HG03520 (cell line): ENCODE data around the gene TAS1R1.

Experiments used
- ATAC-seq: cut with Tn5 transposase; IDR thresholded peaks from one replicate; pipeline ENCODE4 v1.9.1; 2021; ENCODE audit warnings: mild to moderate bottlenecking, moderate library complexity; ENCODE audit not compliant: unreplicated experiment

TAS1R1 gene

DNA sequence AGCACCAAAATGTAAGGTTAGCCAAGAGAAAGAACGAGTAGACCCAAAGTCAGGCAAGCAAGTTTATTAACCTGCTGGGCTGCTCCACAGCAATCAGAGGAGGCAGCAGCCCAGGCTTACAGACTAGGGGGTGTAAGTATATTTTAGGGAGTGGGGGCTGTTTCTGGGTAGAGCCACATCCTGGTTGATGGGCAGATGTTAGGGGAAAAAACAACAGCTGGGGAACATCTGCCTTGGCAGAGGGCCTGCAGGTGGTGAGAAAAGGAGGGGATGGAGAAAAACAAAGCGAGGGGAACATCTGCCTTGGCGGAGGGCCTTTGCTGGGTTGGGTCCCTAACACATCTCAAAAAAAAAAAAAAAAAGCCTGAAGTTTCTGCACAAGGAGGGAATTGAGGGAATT, 15.0 kb downstream of the TAS1R1 start:
- no peak for ATAC-seq

DNA sequence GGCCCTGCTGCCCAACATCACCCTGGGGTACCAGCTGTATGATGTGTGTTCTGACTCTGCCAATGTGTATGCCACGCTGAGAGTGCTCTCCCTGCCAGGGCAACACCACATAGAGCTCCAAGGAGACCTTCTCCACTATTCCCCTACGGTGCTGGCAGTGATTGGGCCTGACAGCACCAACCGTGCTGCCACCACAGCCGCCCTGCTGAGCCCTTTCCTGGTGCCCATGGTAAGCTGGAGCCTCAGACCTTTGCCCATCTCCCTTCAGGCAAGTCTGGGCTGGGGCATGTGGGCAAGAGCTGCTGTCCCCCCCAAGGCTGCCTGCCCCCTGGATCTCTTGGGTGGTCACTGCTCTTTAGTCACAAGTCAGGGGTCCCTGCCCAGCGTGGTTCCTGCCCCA, 15.9 kb downstream of the TAS1R1 start:
- ATAC-seq: no peak

DNA sequence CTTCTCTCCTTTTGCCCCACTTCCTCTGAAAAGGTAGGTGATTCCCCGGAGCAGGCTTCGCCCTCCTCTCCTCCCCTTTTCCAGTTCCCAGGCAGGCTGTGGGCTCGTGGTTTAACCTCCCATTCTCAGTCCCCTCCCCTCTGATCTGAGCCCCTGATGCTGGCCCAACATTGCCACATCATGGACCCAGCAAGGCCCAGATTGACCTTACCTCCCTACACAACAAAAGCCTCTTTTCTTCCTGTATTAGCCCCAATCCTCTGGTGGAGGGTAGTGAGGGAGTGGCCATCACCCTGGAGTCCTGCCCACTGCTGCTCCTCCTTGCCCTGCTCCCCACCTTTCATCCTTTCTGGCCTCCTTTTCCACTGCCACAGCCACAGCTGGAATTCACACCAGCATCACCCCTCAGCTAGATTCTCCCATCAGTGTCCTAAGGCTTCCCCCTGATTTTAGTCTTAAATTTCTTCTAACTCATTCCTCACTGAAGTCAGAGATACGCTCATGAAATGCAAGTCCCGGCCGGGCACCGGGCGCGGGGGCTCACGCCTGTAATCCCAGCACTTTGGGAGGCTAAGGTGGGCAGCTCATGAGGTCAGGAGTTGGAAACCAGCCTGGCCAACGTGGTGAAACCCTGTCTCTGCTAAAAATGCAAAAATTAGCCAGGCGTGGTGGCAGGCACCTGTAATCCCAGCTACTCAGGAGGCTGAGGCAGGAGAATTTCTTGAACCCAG, 17.7 kb downstream of the TAS1R1 start:
- no peak for ATAC-seq

DNA sequence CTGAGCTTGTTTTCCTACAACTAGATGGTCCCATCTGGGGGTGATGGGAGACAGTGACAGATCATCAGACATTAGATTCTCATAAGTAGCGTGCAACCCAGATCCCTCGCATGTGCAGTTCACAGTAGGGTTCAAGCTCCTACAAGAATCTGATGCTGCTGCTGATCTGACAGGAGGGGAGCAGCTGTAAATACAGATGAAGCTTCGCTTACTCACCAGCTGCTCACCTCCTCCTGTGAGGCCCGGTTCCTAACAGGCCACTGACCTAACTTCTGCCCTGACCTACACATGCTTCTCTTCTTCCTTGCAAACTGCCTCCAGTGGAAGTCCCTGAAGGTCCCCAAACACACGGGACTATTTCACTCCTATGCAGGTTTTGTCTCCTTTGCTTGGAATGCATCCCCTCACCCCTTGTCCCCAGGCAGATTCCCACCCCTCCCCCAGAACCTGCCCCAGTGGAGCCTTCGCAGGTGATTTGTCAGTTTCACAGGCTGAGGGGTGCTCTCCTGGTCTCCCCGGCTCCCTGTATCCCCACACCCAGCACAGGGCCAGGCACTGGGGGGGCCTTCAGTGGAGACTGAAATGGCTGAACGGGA, 19.0 kb downstream of the TAS1R1 start:
- ATAC-seq: no peak

DNA sequence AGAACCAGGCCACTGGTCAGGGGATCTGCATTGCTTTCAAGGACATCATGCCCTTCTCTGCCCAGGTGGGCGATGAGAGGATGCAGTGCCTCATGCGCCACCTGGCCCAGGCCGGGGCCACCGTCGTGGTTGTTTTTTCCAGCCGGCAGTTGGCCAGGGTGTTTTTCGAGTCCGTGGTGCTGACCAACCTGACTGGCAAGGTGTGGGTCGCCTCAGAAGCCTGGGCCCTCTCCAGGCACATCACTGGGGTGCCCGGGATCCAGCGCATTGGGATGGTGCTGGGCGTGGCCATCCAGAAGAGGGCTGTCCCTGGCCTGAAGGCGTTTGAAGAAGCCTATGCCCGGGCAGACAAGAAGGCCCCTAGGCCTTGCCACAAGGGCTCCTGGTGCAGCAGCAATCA, 19.7 kb downstream of the TAS1R1 start:
- no peak for ATAC-seq

DNA sequence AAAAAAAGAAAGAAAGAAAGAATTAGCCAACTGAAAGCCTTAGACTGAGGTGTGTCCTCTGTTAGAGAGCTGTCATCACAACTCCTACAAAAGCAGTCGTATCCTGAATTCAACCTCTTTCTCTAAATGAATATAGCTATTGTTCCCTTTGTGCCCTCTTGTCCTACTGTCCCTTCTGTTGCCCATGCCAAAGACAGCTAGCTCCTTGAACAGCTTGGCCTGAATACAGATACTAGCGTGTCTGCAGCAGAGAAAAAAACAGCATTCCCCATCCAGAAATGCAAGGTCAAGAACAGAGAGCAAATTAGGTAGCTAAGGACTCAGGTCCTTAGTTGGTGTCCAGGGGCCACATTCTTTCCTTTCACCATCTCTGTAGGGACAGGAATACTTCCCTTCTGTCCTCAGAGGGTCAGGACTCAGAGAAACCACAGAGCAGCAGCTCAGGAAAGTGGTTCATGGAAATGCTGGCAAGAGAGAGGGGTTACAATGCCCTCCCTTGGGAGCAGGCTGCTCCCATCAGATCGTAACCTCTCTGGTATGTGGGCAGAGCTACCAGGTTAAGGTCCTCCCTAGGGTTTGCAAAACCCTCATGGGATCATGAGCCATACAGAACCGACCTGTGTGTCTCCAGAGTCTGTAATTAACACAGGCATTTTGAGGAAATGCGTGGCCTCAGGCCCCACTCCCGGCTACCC, 22.9 kb downstream of the TAS1R1 start:
- no peak for ATAC-seq

DNA sequence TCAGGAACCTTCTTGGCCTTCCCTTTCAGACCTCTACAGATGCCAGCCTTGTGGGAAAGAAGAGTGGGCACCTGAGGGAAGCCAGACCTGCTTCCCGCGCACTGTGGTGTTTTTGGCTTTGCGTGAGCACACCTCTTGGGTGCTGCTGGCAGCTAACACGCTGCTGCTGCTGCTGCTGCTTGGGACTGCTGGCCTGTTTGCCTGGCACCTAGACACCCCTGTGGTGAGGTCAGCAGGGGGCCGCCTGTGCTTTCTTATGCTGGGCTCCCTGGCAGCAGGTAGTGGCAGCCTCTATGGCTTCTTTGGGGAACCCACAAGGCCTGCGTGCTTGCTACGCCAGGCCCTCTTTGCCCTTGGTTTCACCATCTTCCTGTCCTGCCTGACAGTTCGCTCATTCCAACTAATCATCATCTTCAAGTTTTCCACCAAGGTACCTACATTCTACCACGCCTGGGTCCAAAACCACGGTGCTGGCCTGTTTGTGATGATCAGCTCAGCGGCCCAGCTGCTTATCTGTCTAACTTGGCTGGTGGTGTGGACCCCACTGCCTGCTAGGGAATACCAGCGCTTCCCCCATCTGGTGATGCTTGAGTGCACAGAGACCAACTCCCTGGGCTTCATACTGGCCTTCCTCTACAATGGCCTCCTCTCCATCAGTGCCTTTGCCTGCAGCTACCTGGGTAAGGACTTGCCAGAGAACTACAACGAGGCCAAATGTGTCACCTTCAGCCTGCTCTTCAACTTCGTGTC, 23.7 kb downstream of the TAS1R1 start:
- no peak for ATAC-seq

DNA sequence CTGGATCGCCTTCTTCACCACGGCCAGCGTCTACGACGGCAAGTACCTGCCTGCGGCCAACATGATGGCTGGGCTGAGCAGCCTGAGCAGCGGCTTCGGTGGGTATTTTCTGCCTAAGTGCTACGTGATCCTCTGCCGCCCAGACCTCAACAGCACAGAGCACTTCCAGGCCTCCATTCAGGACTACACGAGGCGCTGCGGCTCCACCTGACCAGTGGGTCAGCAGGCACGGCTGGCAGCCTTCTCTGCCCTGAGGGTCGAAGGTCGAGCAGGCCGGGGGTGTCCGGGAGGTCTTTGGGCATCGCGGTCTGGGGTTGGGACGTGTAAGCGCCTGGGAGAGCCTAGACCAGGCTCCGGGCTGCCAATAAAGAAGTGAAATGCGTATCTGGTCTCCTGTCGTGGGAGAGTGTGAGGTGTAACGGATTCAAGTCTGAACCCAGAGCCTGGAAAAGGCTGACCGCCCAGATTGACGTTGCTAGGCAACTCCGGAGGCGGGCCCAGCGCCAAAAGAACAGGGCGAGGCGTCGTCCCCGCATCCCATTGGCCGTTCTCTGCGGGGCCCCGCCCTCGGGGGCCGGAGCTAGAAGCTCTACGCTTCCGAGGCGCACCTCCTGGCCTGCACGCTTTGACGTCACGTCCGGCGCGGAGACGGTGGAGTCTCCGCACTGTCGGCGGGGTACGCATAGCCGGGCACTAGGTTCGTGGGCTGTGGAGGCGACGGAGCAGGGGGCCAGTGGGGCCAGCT, 24.4 kb downstream of the TAS1R1 start, which contains the start of gene ZBTB48:
ZBTB48 (plus strand) TSS at position 621 of the 745 bp plus-strand sequence. CDS start 616 bp downstream, outside the sequence.
- ATAC-seq: peak; percentile 96

DNA sequence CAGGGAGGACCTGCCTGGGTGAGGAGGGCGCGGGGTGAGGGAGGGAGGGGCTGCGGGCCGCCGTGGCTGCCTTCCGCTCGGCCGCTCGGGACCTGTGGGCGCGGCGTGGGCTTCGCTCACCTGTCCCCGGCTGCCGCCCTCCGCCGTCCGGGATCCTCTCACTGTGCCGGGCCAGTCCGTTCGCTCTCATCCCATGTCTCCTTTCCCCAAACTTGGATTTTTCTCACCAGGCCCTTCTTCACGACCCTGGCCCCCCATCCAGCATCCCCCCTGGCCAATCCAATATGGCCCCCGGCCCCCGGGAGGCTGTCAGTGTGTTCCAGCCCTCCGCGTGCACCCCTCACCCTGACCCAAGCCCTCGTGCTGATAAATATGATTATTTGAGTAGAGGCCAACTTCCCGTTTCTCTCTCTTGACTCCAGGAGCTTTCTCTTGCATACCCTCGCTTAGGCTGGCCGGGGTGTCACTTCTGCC, 25.0 kb downstream of the TAS1R1 start:
- ATAC-seq: no peak

DNA sequence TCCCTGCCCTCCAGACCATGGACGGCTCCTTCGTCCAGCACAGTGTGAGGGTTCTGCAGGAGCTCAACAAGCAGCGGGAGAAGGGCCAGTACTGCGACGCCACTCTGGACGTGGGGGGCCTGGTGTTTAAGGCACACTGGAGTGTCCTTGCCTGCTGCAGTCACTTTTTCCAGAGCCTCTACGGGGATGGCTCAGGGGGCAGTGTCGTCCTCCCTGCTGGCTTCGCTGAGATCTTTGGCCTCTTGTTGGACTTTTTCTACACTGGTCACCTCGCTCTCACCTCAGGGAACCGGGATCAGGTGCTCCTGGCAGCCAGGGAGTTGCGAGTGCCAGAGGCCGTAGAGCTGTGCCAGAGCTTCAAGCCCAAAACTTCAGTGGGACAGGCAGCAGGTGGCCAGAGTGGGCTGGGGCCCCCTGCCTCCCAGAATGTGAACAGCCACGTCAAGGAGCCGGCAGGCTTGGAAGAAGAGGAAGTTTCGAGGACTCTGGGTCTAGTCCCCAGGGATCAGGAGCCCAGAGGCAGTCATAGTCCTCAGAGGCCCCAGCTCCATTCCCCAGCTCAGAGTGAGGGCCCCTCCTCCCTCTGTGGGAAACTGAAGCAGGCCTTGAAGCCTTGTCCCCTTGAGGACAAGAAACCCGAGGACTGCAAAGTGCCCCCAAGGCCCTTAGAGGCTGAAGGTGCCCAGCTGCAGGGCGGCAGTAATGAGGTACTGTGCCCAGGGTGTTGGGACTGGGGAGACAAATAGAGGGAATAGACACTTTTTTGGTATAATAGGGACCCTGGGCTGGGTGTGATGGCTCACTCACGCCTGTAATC, 25.7 kb downstream of the TAS1R1 start:
- no peak for ATAC-seq

DNA sequence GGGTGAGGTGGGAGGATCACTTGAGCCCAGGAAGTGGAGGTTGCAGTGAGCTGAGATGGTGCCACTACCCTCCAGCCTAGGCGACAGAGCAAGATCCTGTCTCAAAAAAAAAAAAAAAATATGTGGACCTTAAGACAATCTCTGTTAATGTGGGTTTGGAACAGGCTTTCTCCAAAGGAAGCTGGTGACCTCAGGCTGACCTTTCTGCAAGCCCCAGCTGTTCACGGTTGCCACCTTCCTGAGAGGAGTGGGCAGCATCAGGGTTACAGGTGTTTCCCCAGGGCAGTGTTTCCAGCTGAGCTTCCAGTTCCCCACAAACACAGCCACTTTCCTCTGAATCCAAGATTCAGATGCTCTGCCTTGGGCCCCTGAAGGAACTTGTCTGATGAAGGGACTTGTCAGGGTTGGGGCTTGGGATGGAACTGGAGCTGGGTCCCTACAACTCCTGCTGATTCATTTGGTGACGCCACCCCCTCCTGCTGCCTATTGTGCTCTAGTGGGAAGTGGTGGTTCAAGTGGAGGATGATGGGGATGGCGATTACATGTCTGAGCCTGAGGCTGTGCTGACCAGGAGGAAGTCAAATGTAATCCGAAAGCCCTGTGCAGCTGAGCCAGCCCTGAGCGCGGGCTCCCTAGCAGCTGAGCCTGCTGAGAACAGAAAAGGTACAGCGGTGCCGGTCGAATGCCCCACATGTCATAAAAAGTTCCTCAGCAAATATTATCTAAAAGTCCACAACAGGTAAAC, 26.6 kb downstream of the TAS1R1 start:
- ATAC-seq: no peak

DNA sequence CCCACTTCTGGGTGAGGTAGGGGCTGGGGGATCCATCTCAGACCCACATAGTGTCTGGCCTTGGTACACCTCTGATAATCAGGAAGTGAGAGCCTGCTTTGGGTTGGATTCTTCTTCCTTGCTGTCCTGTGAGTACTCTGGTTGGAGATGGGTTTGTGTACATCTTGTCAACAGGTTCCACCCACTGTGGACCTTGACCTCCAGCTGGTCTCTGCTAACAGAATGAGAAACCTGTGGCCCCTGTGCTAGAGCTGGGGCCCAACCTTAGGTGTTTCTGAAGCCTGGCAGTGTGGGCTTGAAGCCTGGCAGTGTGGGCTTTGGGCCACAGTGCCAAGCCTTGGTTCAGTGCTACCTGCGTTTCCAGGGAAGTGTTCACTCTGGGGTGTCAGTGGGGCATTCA, 27.3 kb downstream of the TAS1R1 start:
- no peak for ATAC-seq

DNA sequence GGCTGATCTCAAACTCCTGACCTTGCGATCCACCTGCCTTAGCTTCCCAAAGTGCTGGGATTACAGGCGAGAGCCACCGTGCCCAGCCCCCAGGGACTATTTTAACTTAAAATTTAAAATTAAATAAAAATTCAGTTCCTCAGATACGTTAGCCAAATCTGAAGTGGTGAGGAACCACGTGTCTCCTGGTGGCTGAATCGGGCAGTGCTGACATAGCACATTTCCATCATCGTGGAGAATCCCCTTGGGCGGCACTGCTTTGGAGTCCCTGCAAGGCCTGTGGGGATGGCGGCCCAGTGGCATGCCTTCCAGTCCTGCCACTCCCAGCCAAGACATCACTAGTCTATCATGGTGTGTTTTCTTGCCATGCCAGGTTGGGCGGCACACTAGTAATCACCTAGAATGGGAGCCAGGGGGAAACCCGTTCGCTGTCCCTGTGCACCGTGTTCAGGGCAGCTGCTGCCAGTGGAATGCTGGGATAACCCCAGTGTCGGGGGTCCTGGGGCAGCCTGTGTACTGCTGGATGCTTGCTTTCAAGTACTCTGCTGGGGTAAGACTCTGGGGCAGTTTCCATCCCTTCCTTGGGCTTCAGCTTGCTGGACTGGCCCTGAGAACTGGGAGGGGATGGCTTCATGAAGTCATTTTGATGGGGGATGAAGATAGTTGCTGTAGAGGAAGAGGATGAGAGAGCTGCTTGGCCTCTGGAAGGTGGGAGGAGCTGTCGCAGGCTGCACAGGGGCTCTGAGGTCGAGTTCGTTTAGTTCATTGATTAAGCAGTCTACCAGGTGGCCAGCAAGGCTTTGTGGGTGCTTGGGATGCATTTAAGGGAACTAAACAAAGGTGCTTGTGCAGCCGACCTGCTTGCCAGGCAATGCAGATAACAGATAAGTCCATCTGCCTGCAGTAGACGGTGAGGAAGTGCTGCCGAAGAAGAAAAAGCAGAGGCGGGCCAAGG, 29.3 kb downstream of the TAS1R1 start:
- ATAC-seq: no peak

DNA sequence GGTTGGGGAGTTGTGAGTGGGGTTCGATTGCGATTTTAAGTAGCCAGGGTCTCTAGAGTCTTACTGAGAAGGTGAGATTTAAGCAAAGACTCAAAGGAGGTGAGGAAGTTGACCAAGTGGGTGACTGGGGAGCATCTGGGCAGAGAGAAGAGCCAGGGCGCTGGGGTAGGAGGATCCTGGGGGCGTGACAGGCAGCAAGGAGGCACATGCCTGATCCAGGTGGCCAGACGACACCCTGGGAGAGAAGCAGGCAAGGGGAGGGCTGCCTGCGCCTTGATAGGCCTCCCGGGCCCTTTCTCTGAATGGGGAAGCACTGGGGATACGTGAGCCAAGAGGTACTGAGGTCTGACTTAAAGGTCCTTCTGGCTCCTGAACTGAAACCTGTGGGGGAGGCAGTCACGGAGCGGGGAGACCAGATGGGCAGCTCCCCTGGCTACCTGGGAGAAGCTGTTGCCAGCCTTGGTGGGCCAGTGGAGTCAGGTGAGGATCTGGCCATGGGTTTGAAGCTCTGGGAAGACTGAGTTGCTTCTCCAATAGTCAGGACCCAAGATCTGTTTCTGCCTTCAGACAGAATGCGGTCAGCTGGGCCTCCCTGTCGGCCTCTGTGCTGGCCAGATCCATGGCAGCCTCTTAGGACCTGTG, 30.1 kb downstream of the TAS1R1 start:
- no peak for ATAC-seq

DNA sequence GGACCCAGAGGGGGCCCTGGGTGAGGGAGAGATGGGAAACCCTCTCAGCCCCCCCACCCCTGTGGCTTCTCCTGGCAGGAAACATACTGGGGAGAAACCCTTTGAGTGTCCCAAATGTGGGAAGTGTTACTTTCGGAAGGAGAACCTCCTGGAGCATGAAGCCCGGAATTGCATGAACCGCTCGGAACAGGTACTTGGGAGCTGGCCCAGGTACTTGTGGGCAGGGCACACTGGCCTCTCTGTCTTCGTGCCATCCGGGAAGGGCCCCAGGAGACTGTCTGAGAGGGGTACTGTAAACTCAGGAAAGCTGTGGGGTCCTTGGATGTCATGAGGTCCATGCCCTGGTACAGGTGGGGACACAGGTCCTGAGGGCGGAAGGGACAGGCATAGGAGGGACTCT, 30.7 kb downstream of the TAS1R1 start:
- no peak for ATAC-seq

DNA sequence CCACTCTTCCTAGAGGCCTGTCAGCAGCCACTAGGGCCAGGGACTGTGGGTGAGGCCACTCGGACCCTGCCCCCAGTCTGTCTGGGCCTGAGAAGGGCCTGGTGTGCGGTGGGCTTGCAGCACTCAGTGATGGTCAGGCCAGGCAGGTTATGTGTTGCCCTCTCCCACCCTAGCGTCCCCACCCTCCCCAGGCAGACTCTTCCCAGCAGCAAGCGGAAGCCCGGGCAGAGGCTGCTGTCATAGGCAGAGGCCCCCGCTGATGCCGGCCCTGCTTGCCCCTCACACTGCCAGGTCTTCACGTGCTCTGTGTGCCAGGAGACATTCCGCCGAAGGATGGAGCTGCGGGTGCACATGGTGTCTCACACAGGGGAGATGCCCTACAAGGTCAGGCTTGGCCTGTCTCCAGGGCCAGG, 31.3 kb downstream of the TAS1R1 start:
- no peak for ATAC-seq

DNA sequence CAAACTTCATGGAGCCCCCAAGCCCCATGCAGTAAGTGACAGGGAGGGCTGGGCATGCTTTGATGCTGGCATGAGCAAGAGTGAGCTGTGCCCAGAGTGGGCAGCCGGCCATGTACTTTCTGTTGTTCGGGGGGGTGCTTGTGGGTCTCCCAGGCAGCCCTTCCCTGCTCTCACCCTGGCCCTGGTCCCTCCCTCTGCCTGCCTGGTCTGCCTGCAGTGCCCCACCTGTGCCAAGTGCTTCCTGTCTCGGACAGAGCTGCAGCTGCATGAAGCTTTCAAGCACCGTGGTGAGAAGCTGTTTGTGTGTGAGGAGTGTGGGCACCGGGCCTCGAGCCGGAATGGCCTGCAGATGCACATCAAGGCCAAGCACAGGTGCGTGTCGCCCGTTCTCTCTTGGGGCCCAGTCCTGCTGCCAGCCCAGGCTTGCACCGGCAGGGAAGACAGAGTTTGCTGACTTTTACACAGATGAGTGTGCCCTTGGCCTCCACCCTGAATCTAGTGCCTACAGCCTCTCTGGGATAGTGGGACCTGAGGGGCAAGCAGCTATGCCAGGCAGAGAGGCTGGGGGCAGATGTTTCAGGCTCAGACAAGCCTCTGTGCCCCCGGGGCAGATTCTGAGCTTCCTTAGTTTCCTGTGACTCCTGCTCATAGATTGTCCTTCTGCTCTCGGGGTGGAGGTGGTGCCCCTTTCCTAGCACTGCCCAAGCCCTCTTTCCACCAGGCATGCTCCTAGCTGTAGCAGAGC, 32.3 kb downstream of the TAS1R1 start:
- no peak for ATAC-seq
